IPS-15b (cell line): ENCODE data around the gene PGD.

ENCODE experiments used
- H3K27me3 ChIP-seq: one replicate; pipeline ENCODE4 v1.6.1; 2013; ENCODE audit warnings: low read length; ENCODE audit not compliant: control insufficient read depth, insufficient read depth
- H3K36me3 ChIP-seq: one replicate; pipeline ENCODE4 v1.6.1; 2013; ENCODE audit warnings: low read length; ENCODE audit not compliant: control insufficient read depth, insufficient read depth
- H3K4me1 ChIP-seq: one replicate; pipeline ENCODE4 v1.6.1; 2013; ENCODE audit warnings: mild to moderate bottlenecking, low read length; ENCODE audit not compliant: control insufficient read depth, insufficient read depth
- H3K4me3 ChIP-seq: one replicate; pipeline ENCODE4 v1.5.1; 2013; ENCODE audit warnings: low read depth, low read length
- H3K9ac ChIP-seq: one replicate; pipeline ENCODE4 v1.6.1; 2013; ENCODE audit warnings: low read depth, mild to moderate bottlenecking, low read length
- H3K9me3 ChIP-seq: one replicate; pipeline ENCODE4 v1.6.1; 2013; ENCODE audit warnings: mild to moderate bottlenecking, low read length; ENCODE audit not compliant: control insufficient read depth, insufficient read depth

Gene PGD

DNA sequence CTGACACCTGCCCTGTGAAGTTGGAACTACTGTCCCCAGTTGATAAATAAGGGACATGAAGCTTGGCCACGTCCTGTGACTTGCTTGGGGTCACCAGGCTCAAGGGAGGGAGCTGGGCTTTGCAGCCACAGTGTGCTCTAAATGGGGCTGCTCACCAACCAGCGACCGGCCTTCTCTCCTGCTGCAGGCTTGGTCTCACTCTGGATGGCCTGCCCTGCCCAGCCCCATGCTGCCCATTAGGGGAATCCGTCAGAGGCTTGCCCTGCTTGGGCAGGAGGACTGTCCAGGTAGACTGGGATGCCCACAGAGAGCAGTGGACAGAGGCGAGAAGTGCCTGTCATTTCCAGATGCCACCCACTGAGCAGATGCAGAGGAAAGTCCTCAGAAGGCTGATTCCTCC lies 30.1 kb downstream of the PGD start:
- Histone ChIP-seq H3K36me3 (no peaks in the 10 kb centered on the region), H3K27me3 (no peaks in the 10 kb centered on the region), H3K9me3 (no peaks in the 10 kb centered on the region)

GRCh38 chr1:10429868-10430215 lies 31.0 kb downstream of the PGD start:
- Histone ChIP-seq H3K4me3 (peak overlapping the region; percentile 88), H3K27me3 (no peaks in the 10 kb centered on the region), H3K9ac (no peak overlapping the region), H3K9me3 (no peaks in the 10 kb centered on the region), H3K36me3 (no peaks in the 10 kb centered on the region), H3K4me1 (no peaks in the 10 kb centered on the region)

More for the DNA sequence above, 30.1 kb downstream of the PGD start:
- H3K4me3 ChIP-seq, result no peak overlapping the region
- no peak overlapping the region for H3K9ac ChIP-seq
- H3K4me1 ChIP-seq, result no peaks in the 10 kb centered on the region

GRCh38 chr1:10430216-10431069 lies 31.6 kb downstream of the PGD start, which contains the start of gene CENPS:
CENPS (plus strand) TSS chr1:10430433; CDS start chr1:10430518, 85 bp downstream.
- no peaks in the 10 kb centered on the region for H3K9me3 ChIP-seq
- H3K27me3 ChIP-seq, result no peaks in the 10 kb centered on the region
- peak within 1 kb of the TSS; percentile 65 for H3K9ac ChIP-seq
- no peaks in the 10 kb centered on the region for H3K36me3 ChIP-seq
- H3K4me3 ChIP-seq, result peak within 1 kb of the TSS; percentile 88
- no peaks in the 10 kb centered on the region for H3K4me1 ChIP-seq

DNA sequence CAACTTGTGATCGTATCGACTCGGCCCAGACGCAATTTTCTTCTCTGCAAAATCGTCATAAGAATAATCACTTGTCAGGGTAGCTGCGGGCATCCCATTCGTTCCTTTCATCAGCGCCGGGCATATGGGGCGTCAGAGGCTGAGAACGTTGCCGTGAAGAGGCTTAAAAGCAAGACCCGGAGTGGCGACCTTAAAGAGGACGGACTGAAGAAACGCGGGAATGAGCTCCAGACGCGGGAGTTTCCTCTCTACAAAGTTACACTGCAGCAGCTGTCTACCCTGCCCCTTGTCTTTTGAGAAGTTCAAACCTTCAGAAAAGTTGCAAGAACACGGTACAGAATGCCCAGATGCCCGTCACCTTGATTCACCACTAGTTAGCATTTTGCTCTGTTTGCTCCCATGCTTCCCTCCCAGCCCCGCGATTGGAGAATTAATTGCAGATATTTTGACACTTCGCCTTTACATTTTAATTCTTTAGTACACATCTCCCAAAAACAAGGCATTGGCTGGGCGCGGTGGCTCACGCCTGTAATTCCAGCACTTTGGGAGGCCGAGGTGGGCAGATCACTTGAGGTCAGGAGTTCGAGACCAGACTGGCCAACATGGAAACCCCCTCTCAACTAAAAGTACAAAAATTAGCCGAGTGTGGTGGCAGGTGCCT lies 32.3 kb downstream of the PGD start:
- Histone ChIP-seq H3K4me3 (peak overlapping the region; percentile 88), H3K9me3 (no peaks in the 10 kb centered on the region), H3K27me3 (no peaks in the 10 kb centered on the region), H3K9ac (peak overlapping the region; percentile 38), H3K36me3 (no peaks in the 10 kb centered on the region), H3K4me1 (no peaks in the 10 kb centered on the region)

DNA sequence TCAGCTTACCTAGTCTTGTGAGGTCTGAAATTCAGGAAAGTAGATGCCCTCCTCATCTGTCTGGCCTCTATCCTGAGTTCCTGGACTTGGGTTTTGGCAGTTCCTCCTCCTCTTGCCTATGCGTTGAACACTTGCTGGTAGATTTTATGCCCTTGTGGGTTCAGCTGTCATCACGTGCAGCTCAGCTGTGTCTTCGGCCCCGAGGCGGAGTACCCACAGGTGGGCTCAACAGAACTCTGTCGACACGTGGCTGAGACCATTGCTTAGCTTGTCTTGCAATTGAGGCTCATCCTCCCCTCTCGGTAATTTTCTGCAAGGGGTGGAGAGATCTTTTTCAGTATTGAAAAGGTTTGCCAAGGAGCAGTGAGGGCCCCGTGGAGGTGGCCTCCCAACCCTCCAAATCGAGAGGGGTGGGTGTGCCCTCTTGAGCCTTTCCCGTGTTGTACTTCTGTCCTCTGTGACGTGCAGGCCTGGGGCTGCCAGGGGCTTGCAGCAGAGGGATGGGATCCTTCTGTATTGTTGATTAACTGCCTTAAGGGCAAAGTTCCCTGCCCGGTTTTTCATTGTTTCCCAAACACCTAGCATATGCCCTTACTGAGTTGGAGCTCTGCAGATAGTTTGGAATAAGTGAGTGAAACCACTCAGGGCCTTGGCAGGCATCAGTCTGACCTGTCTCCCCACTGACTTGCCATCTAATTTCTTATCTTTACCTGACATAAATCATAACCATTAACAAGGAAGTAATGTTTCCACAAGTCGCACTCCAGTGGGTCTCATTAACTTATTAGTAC lies 34.2 kb downstream of the PGD start:
- Histone ChIP-seq H3K36me3 (no peaks in the 10 kb centered on the region), H3K4me3 (no peak overlapping the region), H3K9me3 (no peaks in the 10 kb centered on the region), H3K4me1 (no peaks in the 10 kb centered on the region), H3K9ac (no peak overlapping the region), H3K27me3 (no peaks in the 10 kb centered on the region)

DNA sequence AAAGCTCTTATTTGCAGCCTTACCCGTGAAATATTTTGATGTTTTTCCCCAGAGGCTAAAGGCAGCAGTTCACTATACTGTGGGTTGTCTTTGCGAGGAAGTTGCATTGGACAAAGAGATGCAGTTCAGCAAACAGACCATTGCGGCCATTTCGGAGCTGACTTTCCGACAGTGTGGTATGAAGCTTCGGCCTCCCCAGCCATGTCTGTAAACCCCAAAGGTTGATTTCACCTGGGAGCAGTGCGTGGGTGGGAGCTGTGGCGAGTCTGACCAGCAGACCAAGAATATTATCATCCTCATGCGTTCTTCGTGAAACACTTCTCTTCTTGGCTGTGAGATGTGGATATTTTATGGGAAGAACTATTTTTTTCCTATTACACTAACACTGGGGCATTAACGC lies 34.9 kb downstream of the PGD start:
- no peaks in the 10 kb centered on the region for H3K9me3 ChIP-seq
- no peaks in the 10 kb centered on the region for H3K36me3 ChIP-seq
- no peaks in the 10 kb centered on the region for H3K27me3 ChIP-seq
- H3K4me1 ChIP-seq, result no peaks in the 10 kb centered on the region
- no peak overlapping the region for H3K9ac ChIP-seq
- H3K4me3 ChIP-seq, result no peak overlapping the region

DNA sequence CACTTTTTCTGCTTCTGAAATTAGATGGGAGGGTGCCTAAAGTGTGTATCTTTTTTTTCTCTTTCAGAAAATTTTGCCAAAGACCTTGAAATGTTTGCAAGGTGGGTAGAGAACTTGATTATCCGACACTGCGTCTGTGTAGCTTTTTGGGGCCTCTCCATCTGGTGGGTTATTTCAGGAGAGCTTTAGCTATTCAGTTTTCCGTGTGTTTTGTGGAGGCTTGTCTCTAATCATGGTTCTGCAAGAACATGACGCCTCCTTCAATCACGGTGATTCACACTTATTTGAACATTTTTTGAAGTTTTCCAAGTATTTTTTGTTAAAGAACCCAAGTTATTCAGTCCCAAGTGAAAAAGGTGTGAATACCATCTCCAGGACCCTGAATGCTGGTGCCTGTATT lies 35.7 kb downstream of the PGD start:
- H3K9ac ChIP-seq, result no peak overlapping the region
- no peak overlapping the region for H3K4me3 ChIP-seq
- H3K27me3 ChIP-seq, result no peaks in the 10 kb centered on the region
- H3K4me1 ChIP-seq, result no peaks in the 10 kb centered on the region
- H3K36me3 ChIP-seq, result no peaks in the 10 kb centered on the region
- H3K9me3 ChIP-seq, result no peaks in the 10 kb centered on the region

DNA sequence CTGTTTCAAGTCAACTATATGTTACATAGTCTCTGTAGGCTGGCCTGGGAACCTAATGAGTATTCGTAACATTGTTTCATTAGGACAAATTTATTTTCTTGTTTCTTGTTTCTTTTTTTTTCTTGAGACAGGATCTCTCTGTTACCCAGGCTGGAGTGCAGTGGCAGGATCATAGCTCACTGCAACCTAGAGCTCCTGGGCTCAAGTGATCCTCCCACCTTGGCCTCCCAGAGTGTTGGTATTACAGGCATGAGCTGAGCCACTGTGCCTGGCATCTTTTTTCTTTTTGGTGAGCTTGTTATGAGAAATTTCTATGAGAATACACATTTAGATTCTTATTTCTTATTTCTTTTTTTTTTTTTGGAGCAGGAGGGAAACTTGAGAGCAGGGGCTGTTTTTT lies 38.2 kb downstream of the PGD start:
- Histone ChIP-seq H3K36me3 (no peaks in the 10 kb centered on the region), H3K9ac (no peak overlapping the region), H3K27me3 (no peaks in the 10 kb centered on the region), H3K4me3 (no peak overlapping the region), H3K9me3 (no peaks in the 10 kb centered on the region), H3K4me1 (no peaks in the 10 kb centered on the region)

- Histone ChIP-seq H3K9ac (no peak overlapping the region), H3K36me3 (no peaks in the 10 kb centered on the region), H3K4me3 (no peak overlapping the region), H3K27me3 (no peaks in the 10 kb centered on the region), H3K4me1 (no peaks in the 10 kb centered on the region), H3K9me3 (no peaks in the 10 kb centered on the region)
These were observed 39.9 kb downstream of the PGD start for GRCh38 chr1:10438677-10439163.

- Histone ChIP-seq H3K9me3 (no peaks in the 10 kb centered on the region), H3K27me3 (no peaks in the 10 kb centered on the region), H3K4me1 (no peaks in the 10 kb centered on the region), H3K4me3 (no peak overlapping the region), H3K9ac (no peak overlapping the region), H3K36me3 (no peaks in the 10 kb centered on the region)
These were observed 41.4 kb downstream of the PGD start for GRCh38 chr1:10440305-10440704.

- Histone ChIP-seq H3K4me1 (no peaks in the 10 kb centered on the region), H3K36me3 (no peaks in the 10 kb centered on the region), H3K9ac (no peak overlapping the region), H3K27me3 (no peaks in the 10 kb centered on the region), H3K9me3 (no peaks in the 10 kb centered on the region), H3K4me3 (no peak overlapping the region)
These were observed 41.9 kb downstream of the PGD start for GRCh38 chr1:10440794-10441193.
